B cell (primary cell): Measurements from ENCODE around the gene BEAN1. TPM values are rescaled to one million over a fixed set of nuclear protein-coding genes. Genes with fewer than 3 reads are reported as not detected.

Experiments used
- ATAC-seq: fragments of 200-7000 bp; cut with Tn5 transposase; one replicate; pipeline ENCODE4 v1.10.0; 2021; ENCODE audit warnings: low read depth, mild to moderate bottlenecking, moderate number of reproducible peaks, moderate library complexity
- CTCF ChIA-PET: fragments of 350-600 bp; sonication (Branson Sonifier 250); formaldehyde crosslinking; loops from one replicate; lab custom pipeline; 2021; ENCODE audit warnings: antibody characterized with exemption, inconsistent platforms; lab: Charles Lee
- POLR2A ChIA-PET: fragments of 350-600 bp; sonication (Branson Sonifier 250); formaldehyde crosslinking; loops from one replicate; lab custom pipeline; 2021; ENCODE audit warnings: antibody characterized with exemption; lab: Charles Lee
- DNase-seq: peaks from one replicate; pipeline ENCODE4 v3.0.0; 2013
- H2AFZ ChIP-seq: 2 replicates; pipeline ENCODE4 v1.6.1; 2012; ENCODE audit warnings: mild to moderate bottlenecking, low read depth, low read length; ENCODE audit not compliant: insufficient read depth, poor library complexity, severe bottlenecking
- H3K27ac ChIP-seq, 2 donors: 1 replicate in 1 of 2; 2 replicates in 1 of 2; pipeline ENCODE4 v1.5.1; 2012 to 2013; ENCODE audit warnings: low read length in 2 of 2, mild to moderate bottlenecking in 2 of 2, moderate library complexity in 1 of 2
- H3K27me3 ChIP-seq, 4 experiments: fragments of 200-600 bp in 1 of 4; sonication (generic) in 1 of 4; replicated peaks in 1 of 4; 1 replicate in 2 of 4; 2 replicates in 2 of 4; pipeline versions ENCODE4 v1.6.1 to v1.7.0; 2013 to 2016; ENCODE audit warnings: low read length in 3 of 4, mild to moderate bottlenecking in 2 of 4, mixed read lengths in 1 of 4, moderate library complexity in 1 of 4; ENCODE audit not compliant: insufficient read depth in 4 of 4, control insufficient read depth in 3 of 4; ENCODE audit errors: control extremely low read depth in 1 of 4
- H3K36me3 ChIP-seq, 2 experiments: replicated peaks in 1 of 2; 1 replicate in 1 of 2; 2 replicates in 1 of 2; pipeline versions ENCODE4 v1.6.1 to v1.7.1; 2013; ENCODE audit warnings: low read length in 1 of 2; ENCODE audit not compliant: insufficient read depth in 2 of 2, control insufficient read depth in 1 of 2; ENCODE audit errors: control extremely low read depth in 1 of 2, extremely low read depth in 1 of 2
- H3K4me1 ChIP-seq, 2 donors: fragments of 200-600 bp in 1 of 2; sonication (generic) in 1 of 2; 1 replicate in 1 of 2; 2 replicates in 1 of 2; pipeline versions ENCODE4 v1.5.1 to v1.6.1; 2013 to 2017; ENCODE audit warnings: low read length in 2 of 2; ENCODE audit not compliant: control insufficient read depth in 2 of 2, insufficient read depth in 2 of 2
- H3K4me2 ChIP-seq: replicated peaks from 2 replicates; pipeline ENCODE3; 2012; ENCODE audit warnings: mild to moderate bottlenecking, low read depth, low read length; ENCODE audit not compliant: poor library complexity, severe bottlenecking
- H3K4me3 ChIP-seq, 5 experiments: fragments of 200-600 bp in 1 of 5; sonication (generic) in 1 of 5; 1 replicate in 3 of 5; 2 replicates in 2 of 5; pipeline versions ENCODE4 v1.5.1 to v1.7.0; 2011 to 2016; ENCODE audit warnings: low read length in 4 of 5, mild to moderate bottlenecking in 4 of 5, low read depth in 2 of 5, control low read depth in 1 of 5, moderate library complexity in 1 of 5; ENCODE audit not compliant: insufficient read depth in 1 of 5; ENCODE audit errors: control extremely low read depth in 1 of 5, extremely low read depth in 1 of 5
- H3K79me2 ChIP-seq: fragments of 200-600 bp; sonication (generic); one replicate; pipeline ENCODE4 v1.6.0; 2016; ENCODE audit warnings: low read length; ENCODE audit not compliant: control insufficient read depth, insufficient read depth
- H3K9ac ChIP-seq: fragments of 200-600 bp; sonication (generic); 2 replicates; pipeline ENCODE4 v1.6.1; 2017; ENCODE audit warnings: mild to moderate bottlenecking, low read length, moderate library complexity
- H3K9me3 ChIP-seq, 3 donors: one replicate each; pipeline versions ENCODE4 v1.6.1 to v1.7.1; 2013; ENCODE audit warnings: low read length in 2 of 3; ENCODE audit not compliant: control insufficient read depth in 2 of 3, insufficient read depth in 1 of 3; ENCODE audit errors: control extremely low read depth in 1 of 3
- H4K20me1 ChIP-seq: 2 replicates; pipeline ENCODE4 v1.6.0; 2012; ENCODE audit warnings: mild to moderate bottlenecking, low read length; ENCODE audit not compliant: insufficient read depth, control insufficient read depth, poor library complexity, severe bottlenecking
- H3K27ac Mint-ChIP-seq: one replicate; pipeline ENCODE4 v1.8.0; 2021; ENCODE audit warnings: mixed read lengths
- H3K27me3 Mint-ChIP-seq: one replicate; pipeline ENCODE4 v1.8.0; 2021; ENCODE audit warnings: mixed read lengths
- H3K4me1 Mint-ChIP-seq: one replicate; pipeline ENCODE4 v1.8.0; 2021; ENCODE audit warnings: mixed read lengths
- H3K4me3 Mint-ChIP-seq: one replicate; pipeline ENCODE4 v1.8.0; 2021; ENCODE audit warnings: mixed read lengths
- H3K9me3 Mint-ChIP-seq: one replicate; pipeline ENCODE4 v1.8.0; 2022; ENCODE audit warnings: mixed read lengths; ENCODE audit not compliant: insufficient read depth
- CTCF ChIP-seq: fragments of 200-600 bp; IDR thresholded peaks from one replicate; pipeline ENCODE4 v1.8.0; 2022; ENCODE audit warnings: antibody characterized with exemption, mild to moderate bottlenecking
- EZH2 ChIP-seq: IDR thresholded peaks from 2 replicates; pipeline ENCODE4 v1.6.1; 2012; ENCODE audit warnings: borderline replicate concordance, low read depth, mild to moderate bottlenecking, moderate library complexity, low read length; ENCODE audit not compliant: insufficient read depth, poor library complexity, severe bottlenecking
- WGBS: methylation state at CpG from one replicate; pipeline ENCODE4 v1.1.5; 2013; ENCODE audit warnings: missing lambda C conversion rate; ENCODE audit not compliant: insufficient coverage; 5-methylcytosine and 5-hydroxymethylcytosine counted together
- intact Hi-C: fragments of 100-400 bp; cut with micrococcal nuclease; formaldehyde crosslinking; loops from one replicate; pipeline ENCODE4 v1.10.0; 2022
- polyA plus RNA-seq: library from polyadenylated mRNA; depleted of rRNA; stranded (reverse); fragments of >200 nt; gene quantifications from 2 replicates; pipeline ENCODE4 v1.2.3, GENCODE V29; 2012
- total RNA-seq, 2 donors: library from RNA; stranded (reverse); fragments of 120-200 nt in 1 of 2; gene quantifications; 1 replicate in 1 of 2; 2 replicates in 1 of 2; pipeline versions ENCODE4 v1.2.3 to v1.2.4, GENCODE V29; 2013 to 2022

Gene BEAN1
- total and polyA plus RNA-seq, 2 donors (not counting 1 experiment from before 2014, with no cell fraction given), result not detected

- Histone ChIP-seq H3K79me2 (no peaks in the 10 kb centered on the region), H3K9me3 (peaks cover 0 to 8% (median 7%) of the 10 kb centered on the region in 3 donors), H3K4me1 (peaks cover 10 to 12% of the 10 kb centered on the region in 2 donors), H3K36me3 (no peaks in the 10 kb centered on the region), H3K9ac (no peak overlapping the region), H3K4me3 (no peak overlapping the region), H2AFZ (no peak overlapping the region), H3K27ac (no peak overlapping the region), H3K4me2 (peak overlapping the region; percentile 11), H3K27me3 (peaks cover 0 to 16% (median 0%) of the 10 kb centered on the region in 4 experiments), H4K20me1 (no peaks in the 10 kb centered on the region)
- Mint-ChIP-seq H3K4me3 (peak overlapping the region; percentile 11), H3K4me1 (peaks cover 20% of the 10 kb centered on the region), H3K27me3 (peaks cover 31% of the 10 kb centered on the region), H3K27ac (no peak overlapping the region), H3K9me3 (peaks cover 2% of the 10 kb centered on the region)
- ChIA-PET POLR2A (no interaction called here), CTCF (no interaction called here)
- ATAC-seq (peak; percentile 33), DNase-seq (no peak)
- intact Hi-C loops, result no loop called here
- TF ChIP-seq CTCF (no peak), EZH2 (no peak)
- 88% methylated on average over 8 of the region's 9 CpGs for WGBS
Measured at GRCh38 chr16:66418165-66418962, 8.7 kb upstream of the BEAN1 start.

- peaks cover 0 to 22% (median 2%) of the 10 kb centered on the region in 4 experiments for H3K27me3 ChIP-seq
- Mint-ChIP-seq H3K4me1 (peaks cover 20% of the 10 kb centered on the region), H3K27me3 (peaks cover 37% of the 10 kb centered on the region), H3K9me3 (peaks cover 2% of the 10 kb centered on the region), H3K4me3 (no peak overlapping the region), H3K27ac (no peak overlapping the region)
- H3K79me2 ChIP-seq, result no peaks in the 10 kb centered on the region
- DNase-seq, result no peak
- POLR2A ChIA-PET, result no interaction called here
- CTCF ChIA-PET, result no interaction called here
- no peak for ATAC-seq
- no peak overlapping the region for H3K4me2 ChIP-seq
- H3K4me3 ChIP-seq, result no peak overlapping the region
- H2AFZ ChIP-seq, result no peak overlapping the region
- H3K36me3 ChIP-seq, result no peaks in the 10 kb centered on the region
- H3K27ac ChIP-seq, result no peak overlapping the region
- H3K9ac ChIP-seq, result no peak overlapping the region
- intact Hi-C loops, result no loop called here
- no peak for TF ChIP-seq CTCF
- TF ChIP-seq EZH2, result no peak
- H3K9me3 ChIP-seq, result peaks cover 0 to 8% (median 7%) of the 10 kb centered on the region in 3 donors
- H3K4me1 ChIP-seq, result peaks cover 10 to 12% of the 10 kb centered on the region in 2 donors
- 100% methylated on average over 2 of the region's 3 CpGs for WGBS
- H4K20me1 ChIP-seq, result no peaks in the 10 kb centered on the region
Measured at GRCh38 chr16:66419527-66419926, 7.6 kb upstream of the BEAN1 start.
